Stimulated activated CD8-positive, alpha-beta memory T cell treated with anti-CD3 and anti-CD28 coated beads, Interleukin-12 subunit alpha, Interleukin-12 subunit beta, amount 100 ng/mL, for 24 hours (primary cell): ENCODE data around the gene ABCA10.
"Not testable (repeated sequence)": the region's sequence is repeated elsewhere in the genome, so short reads cannot be mapped to it uniquely, and the experiment has no call there.

ENCODE experiments used
- DNase-seq: peaks from one replicate; pipeline ENCODE4 v3.0.0-alpha.2; 2020; ENCODE audit errors: extremely low read depth

The ABCA10 gene

DNA sequence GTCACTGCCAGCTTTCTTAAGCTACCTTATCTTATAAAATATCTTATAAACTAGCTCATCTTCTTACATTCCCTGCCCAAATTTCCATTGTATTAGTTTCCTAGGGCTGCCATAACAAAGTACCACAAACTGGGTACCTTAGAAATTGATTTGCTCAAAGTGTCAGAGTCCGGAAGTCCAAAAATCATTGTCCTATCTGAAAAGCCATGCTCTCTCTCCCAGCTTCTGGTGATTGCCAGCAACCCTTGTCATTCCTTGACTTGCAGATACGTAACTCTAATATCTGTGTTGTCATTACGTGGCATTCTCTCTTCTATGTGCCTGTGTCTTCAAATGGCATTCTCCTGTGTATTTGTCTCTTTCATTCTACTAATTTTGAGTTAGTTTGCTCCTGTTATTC, 2.3 kb upstream of the ABCA10 start:
- DNase-seq: no peak

DNA sequence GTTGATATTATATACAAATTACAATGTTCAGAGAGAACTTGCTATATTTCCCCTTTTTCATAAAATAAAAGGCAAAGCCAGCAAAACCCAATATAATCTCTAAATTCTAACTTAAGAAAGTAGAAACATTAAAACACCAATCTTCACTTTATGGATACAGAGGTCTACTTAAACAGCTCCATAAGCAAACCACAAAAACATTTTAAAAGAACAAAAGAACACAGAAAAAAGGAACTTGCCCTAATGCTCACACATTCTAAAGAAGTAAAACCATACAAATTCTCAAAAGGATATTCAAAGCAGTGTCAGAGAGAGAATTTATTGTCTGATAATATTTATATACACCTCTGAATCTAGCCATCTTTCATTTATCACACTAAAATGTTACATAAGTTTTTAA, 606 bp downstream of the ABCA10 start:
- no peak for DNase-seq

DNA sequence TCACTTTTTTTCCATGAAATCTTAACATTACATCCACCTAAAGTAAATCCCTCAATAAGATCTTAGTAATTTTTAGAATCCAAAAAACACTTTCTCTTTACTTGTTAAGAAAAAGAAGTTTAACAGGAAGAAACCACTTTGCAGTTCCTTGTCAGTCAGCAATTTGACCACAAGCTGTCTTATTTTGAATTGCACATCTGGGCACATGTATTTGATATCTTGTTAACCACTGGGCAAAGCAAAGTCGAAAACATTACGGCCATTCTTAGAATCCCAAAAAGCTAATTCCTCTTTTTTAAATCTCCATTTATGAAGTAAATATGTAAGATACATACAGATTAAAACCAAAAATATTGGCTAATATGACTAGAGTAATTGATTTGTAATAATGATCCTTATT, 1.1 kb downstream of the ABCA10 start:
- DNase-seq: no peak

DNA sequence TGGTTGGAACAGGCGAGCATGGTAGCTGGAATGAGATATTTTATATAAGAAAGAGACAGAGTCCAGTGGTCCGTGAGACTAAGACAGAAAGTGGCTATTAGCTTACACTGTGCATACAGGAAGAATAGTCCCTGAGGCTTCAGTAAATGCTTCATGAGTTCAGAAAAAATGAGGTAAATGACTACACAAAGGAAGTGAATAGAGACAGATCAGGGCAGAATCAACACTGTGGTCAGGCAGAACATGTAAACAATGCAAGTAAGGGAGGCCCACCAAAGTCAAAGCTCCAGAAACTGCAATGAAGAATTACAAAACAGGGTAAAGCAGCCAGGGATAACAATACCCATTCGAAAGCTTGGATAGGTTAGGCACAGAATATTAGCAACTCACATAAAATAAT, 4.8 kb downstream of the ABCA10 start:
- no peak for DNase-seq

DNA sequence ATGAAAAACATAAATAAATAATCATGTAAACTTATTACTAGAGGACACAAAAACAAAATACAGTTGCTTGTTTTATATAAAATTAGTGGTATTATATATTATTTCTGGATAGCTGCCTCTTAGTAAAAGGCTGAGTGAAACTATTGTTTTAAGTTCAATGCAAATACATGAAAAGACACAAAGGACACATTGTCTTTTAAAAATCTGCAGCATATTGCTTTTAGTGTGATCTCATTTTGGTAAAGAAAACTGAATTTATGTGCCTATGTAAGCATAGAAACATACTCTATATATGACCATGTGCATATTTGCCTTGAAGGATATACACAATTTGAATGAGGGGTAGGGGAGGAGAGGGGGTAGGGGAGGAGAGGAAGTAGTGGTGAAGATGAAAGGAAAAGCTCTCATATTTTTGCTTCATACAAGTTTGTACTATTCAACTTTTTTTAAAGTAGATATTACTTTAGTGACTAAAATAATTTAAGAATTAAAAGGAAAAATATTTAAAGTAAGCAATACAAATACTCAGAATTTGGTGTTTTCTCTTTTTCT, 5.8 kb downstream of the ABCA10 start:
- DNase-seq: no peak

DNA sequence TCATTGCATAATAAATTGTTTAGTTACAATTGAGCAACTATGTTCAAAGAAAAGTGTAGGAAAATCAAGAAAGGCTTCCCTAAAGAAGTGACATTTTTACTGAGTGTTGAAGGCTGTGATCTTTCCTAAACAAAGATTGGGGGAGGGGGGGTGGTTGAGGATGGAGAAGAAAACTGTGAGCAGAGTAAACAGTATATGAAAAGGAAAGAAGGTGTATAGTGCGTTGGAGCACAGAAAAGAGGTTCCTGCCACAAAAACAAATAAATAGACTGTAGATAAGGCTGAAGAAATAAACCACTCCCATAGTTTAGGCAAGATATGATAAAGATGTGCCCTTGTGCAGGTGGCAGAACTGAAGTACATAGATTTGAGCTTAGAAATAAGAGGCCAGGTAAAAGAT, 8.5 kb downstream of the ABCA10 start:
- no peak for DNase-seq

DNA sequence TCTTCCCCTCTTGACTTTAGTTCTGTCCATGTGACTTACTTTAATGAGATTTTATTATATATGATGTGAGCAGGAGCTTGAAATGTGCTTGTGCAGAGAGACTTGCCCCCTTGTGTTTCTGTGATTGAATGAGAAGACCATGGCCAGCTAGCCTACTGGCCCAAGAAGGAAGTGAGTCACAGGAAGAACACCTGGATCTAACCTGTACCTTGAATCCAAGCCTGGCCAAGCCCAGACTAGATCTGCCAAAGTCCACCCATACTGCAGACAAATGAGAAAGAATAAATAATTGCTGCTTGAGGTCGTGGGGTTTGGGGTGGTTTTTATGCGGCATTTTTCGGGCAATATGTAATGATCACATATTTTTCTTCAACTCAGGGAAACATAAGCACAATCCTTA, 9.6 kb downstream of the ABCA10 start:
- no peak for DNase-seq

DNA sequence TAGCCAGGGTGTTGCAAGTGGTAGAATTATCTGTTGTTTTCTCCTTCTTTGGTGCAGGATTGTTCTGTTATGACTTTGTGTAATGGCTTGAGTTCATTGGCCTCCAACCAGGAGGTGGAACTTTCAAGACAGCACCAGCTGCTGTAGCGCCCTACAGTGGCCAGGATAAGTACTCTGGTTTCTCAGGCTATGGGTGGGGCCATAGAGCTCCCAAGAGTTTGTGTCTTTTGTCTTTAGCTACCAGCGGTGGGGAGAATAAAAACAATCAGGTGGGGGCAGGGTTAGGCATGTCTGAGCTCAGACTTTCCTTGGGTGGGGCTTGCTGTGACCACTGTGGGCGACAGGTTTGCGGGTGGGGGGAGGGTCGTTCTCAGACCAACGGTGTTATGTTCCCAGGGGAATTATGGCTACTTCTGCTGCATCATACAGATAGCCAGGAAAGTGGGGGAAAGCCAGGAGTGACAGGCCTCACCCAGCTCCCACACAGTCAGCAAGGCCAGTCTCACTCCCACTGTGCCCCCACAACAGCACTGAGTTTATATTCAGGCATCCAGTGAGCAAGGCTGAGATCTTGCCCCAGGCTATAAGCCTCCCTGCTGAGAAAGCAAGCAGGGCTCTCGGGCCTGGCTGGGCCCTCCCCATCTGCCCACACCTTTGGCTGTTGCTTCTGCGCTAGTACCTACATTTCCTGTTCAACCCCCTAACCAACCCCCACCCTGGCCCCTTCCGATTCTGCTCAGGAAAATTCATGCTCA, 15.4 kb downstream of the ABCA10 start:
- no peak for DNase-seq

DNA sequence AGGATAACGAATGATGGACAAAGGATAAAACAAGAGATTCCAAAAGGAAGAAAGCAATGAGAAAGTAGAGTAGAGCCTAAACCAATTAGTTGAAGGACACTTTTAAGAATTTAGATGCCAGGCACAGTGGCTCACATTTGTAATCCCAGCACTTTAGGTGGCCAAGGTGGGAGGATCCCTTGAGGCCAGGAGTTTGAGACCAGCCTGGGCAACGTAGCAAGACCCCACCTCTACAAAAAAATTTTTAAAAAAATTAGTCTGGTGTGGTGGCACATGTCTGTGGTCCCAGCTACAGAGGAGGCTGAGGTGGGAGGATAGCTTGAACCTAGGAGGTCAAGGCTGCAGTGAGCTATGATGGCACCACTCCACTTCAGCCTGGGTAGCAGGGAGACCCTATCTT, 20.0 kb downstream of the ABCA10 start:
- no peak for DNase-seq

DNA sequence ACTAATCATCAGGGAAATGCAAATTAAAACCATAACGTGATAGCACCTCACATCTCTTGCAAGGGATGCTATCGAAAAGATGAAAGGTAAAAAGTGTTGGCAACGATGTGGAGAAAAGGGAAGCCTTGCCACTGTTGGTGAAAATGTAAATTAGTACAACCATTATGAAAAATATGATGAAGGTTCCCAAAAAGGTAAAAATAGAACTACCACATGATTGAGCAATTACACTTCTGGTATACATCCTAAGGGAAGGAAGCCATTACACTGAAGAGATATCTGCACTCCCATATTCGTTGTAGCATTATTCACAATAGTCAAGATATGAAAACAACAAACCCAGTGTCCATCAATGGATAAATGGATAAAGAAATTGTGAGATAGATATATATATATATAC, 21.5 kb downstream of the ABCA10 start:
- DNase-seq: no peak

DNA sequence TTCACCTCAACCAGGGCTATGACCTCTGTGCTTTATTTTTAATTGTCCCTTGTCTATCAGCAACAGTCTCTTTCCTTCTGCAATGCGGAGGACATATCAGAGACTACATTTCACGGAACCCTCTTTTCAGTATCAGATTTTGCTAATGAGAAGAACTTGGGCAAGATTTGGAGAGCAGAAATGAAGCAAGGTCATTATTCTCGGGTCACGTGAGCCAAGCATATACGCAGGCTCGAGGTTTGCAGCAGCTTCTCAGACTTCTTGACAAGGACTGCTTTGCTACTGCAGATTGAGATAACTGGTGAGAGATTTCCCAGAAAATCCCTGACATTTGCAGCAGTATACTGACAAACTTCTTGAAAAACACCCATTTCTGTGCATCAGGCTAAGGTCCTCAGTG, 30.4 kb downstream of the ABCA10 start:
- no peak for DNase-seq

DNA sequence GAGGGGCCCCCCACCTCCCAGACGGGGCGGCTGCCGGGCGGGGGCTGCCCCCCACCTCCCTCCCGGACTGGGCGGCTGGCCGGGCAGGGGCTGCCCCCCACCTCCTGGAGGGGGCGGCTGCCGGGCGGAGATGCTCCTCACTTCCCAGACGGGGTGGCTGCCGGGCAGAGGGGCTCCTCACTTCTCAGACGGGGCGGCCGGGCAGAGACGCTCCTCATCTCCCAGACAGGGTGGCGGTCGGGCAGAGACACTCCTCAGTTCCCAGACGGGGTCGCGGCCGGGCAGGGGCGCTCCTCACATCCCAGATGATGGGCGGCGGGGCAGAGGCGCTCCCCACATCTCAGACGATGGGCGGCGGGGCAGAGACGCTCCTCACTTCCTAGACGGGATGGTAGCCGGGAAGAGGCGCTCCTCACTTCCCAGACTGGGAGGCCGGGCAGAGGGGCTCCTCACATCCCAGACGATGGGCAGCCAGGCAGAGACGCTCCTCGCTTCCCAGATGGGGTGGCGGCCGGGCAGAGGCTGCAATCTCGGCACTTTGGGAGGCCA, 32.4 kb downstream of the ABCA10 start:
- DNase-seq: not testable (repeated sequence)

DNA sequence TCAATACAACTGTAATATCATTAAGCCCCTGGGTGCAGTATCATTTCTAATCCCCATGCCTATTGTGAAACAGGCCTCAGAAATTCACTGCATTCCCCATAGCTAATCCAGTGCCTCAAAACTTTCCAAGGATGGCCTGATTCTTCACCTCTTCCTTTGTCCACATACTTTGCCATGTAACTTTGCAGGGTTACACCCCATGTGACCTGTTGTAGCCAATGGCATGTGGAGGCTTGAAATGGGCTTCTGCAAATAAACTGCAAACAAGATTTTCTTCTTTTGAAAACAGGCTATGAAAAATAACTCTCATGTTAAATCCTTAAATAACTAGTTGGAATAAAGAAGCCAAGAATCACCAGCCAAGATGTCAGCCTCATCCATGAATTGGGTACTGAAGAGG, 35.9 kb downstream of the ABCA10 start:
- DNase-seq: no peak

DNA sequence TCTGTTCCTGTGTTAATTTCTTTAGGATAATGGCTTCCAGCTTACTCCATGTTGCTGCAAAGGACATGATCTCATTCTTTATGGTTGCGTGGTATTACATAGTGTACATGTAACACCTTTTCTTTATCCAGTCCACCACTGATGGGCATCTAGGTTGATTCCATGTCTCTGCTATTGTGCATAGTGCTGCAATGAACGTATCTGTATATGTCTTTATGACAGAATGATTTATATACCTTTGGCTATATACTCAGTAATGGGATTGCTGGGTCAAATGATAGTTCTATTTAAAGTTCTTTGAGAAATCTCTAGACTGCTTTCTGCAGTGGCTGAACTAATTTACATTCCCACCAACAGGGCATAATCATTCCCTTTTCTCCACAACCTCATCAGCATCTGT, 39.8 kb downstream of the ABCA10 start:
- DNase-seq: no peak

DNA sequence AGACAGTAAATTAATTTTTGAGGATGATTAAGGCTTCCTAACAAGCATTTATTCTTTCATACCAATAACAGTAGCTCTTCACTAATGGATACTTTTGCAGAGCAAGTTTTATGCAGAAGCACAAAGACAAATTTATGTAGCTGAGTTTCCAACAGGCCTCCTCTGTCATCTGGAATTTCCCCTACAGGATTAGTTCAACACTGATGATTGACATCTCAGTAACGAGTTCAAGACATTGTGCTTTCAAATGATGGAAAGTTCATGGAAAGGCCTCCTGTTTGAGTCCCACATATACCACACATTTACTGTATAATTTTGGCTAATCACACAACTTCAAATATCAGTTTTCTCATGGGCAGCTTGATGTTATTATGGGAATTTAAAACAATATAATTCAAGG, 40.6 kb downstream of the ABCA10 start:
- DNase-seq: no peak

DNA sequence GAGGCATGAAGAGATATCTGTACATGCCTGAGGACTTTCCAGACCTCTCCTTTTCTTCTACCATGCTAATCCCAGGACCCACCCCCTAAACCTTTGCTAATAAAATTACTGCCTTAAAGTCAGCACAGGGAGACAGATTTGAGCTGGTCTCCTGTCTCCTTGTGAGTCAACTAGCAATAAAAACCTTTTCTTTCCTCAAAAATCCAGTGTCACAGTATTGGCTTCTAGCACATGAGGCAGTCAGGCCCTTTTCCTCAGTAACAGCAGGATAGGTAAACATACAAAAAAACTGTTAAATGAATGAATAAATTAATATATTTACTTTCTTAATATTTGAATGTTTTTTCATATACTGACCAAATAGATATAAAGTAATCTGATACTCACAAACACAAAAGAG, 41.3 kb downstream of the ABCA10 start:
- DNase-seq: no peak

DNA sequence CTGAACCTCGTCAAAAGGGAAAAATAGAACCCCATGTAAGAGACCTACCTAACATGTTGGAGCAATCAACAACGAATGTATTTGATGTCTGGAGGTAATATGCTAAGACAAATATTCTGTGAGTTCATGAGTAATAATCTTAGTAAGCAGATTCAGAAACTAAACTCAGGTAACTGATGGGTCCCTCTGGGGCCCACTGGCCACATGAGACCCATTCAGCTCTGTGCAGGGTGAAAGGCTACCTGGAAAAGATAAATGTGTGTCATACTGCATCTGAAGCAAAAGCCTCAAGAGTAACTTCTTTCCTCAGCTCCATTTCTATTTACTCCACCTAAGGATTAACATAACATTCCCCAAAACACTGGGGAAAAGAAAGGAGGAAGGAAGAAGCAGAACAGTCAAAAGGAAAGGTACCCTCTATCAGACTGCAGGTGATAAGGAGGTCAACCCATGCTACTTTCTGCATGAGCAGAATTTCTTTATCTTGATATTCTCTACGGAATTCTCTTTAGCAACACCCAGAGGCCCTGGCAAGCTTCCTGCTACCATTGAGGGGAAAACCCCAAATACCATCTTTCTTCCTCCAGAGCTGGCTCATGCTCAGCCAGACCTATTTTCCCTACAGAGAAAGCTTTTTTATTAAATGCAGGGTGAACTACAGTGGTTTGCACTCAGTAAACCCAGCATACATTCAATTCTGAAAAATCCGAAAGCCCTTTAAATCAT, 49.2 kb downstream of the ABCA10 start:
- no peak for DNase-seq

DNA sequence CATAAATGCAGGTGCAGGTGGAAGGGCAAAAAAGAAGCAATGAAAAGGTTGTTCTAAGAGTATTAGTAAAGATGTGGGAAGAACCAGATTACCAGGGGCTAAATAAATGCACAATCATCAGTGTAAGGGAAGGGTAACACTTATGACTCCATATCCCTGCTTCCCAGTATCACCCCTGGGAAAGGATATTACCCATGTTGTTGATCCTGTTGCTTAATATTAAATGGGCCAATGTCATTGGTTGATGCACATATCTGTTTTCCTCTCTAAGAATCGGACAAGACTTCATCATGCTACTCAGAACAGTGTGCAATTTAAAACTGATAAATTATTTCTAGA, 52.2 kb downstream of the ABCA10 start:
- DNase-seq: no peak

DNA sequence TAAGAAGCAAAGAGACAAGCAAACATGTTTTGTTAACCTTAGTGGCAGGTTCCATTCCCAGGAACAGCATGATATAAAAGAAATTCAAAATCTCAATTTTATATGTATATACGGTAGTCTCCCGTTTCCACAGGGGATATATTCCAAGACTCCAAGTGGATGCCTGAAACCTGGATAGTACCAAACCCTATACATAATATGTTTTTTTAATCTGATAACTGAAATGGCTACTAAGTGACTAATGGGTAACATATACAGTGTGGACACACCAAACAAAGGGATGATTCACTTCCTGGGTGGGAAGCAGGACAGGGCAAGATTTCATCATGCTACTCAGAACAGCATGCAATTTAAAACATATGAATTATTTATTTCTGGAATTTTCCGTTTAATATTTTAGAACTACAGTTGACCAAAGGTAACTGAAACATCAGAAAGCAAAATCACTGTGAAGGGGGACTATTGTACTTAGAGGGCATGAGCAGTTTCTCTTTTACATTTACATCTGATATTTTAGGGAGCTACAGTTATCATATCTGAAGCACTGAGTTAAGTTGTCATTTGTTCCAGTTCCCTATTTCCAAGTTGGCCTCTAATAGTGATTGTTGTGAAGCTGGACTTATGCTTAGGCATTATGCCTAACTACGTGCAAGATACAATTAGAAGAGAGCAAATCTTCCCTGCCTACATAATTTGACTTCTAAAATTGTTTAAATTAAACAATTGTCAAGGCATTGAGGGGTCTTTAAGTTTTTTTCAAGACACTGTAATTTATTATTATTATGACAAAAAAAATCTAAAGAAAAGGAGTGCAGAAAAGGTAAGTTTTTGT, 52.8 kb downstream of the ABCA10 start:
- no peak for DNase-seq

DNA sequence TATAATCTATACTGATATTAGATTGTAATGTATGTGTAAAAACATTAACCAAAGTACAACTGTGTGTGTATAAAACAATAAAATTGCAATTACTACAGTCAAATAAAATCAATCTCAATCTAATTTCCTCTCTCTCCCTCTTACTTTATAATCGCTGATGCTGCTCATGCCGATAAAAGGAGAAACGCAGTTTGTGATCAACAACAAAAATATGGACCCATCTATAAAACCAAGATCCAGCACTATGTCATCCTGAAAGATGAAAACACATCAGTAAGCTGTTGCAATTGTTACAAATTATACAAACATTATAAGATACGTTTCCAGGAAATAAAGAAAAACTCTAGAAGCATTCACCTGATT, 53.4 kb downstream of the ABCA10 start:
- DNase-seq: no peak

DNA sequence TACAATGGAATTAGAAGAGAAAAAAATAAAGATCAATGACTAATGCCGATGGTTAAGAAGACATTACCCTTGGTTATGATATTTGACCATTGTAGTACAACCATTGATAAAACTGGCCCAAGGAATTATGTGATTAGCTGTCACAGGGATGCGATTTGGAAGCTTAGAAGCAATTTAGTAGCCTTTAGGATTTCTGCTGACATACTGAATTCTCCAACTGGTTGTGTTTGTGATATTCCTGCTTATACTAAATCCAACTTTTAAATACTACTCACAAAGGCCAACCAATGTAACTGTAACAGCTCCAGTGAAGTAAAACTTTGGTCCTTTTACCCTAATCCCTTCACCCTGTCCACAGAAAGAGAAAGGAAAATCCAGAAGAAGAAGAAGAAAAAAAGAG, 55.5 kb downstream of the ABCA10 start:
- no peak for DNase-seq

DNA sequence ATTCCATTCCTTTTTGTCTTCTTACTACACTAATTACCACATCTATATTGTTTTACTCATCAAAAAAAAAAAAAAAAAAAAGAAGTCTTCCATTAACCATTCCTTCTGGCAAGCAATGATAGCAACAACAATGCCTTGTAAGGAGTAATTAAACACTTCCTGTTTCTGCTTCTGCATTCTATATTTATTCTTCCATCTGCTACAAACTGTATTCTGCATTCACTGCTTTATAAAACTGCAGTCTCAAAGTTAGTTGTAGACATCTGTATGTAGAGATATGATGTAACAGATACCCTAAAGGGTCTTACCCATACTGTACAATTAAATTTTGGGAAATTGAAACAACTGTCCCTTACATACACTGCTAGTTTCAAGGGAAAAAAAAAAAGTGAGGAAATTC, 58.2 kb downstream of the ABCA10 start:
- no peak for DNase-seq
